NK-92 (cell line): ENCODE data around the gene TUT1.
"Not testable (repeated sequence)": the region's sequence is repeated elsewhere in the genome, so short reads cannot be mapped to it uniquely, and the experiment has no call there.

Experiments used
- DNase-seq: peaks from one replicate; lab custom pipeline; 2025; ENCODE audit not compliant: unreplicated experiment; lab: John Stamatoyannopoulos, UW

The TUT1 gene

GRCh38 chr11:62591448-62592145, at the start of gene TUT1:
Gene TUT1 (minus strand): TSS chr11:62591523. CDS start chr11:62591485, 38 bp downstream.
- peak; percentile 93 for DNase-seq

GRCh38 chr11:62632492-62632891, 41.2 kb upstream of the TUT1 start:
- DNase-seq = no peak

GRCh38 chr11:62627713-62628112, 36.4 kb upstream of the TUT1 start:
- no peak for DNase-seq

- DNase-seq = no peak
Measured at GRCh38 chr11:62622476-62623089, 31.3 kb upstream of the TUT1 start.

GRCh38 chr11:62621567-62622470, 30.5 kb upstream of the TUT1 start, which contains the start of gene B3GAT3:
Gene B3GAT3 (minus strand): TSS chr11:62621986. CDS start chr11:62621947, 39 bp downstream.
- DNase-seq = peak; percentile 71

GRCh38 chr11:62621027-62621566, 29.8 kb upstream of the TUT1 start:
- DNase-seq = no peak

- DNase-seq = not testable (repeated sequence)
Measured at GRCh38 chr11:62616957-62617356, 25.6 kb upstream of the TUT1 start.

GRCh38 chr11:62615521-62615920, 24.2 kb upstream of the TUT1 start:
- DNase-seq = no peak

- DNase-seq = no peak
Measured at GRCh38 chr11:62614275-62614674, 23.0 kb upstream of the TUT1 start.

GRCh38 chr11:62613291-62613778, 22.0 kb upstream of the TUT1 start:
- no peak for DNase-seq

- peak; percentile 29 for DNase-seq
Measured at GRCh38 chr11:62612366-62613290, 21.3 kb upstream of the TUT1 start, which contains the start of the genes EML3 and ROM1. Gene EML3 (minus strand): TSS chr11:62612775. CDS start chr11:62612457, 318 bp downstream. Gene ROM1 (plus strand): TSS chr11:62613257. CDS start chr11:62613282, 25 bp downstream.

GRCh38 chr11:62611705-62612365, 20.5 kb upstream of the TUT1 start:
- no peak for DNase-seq

GRCh38 chr11:62610814-62611704, 19.7 kb upstream of the TUT1 start:
- DNase-seq = no peak

GRCh38 chr11:62610403-62610802, 19.1 kb upstream of the TUT1 start:
- DNase-seq = no peak

GRCh38 chr11:62608776-62609175, 17.5 kb upstream of the TUT1 start:
- DNase-seq = no peak

GRCh38 chr11:62607714-62608113, 16.4 kb upstream of the TUT1 start:
- no peak for DNase-seq

GRCh38 chr11:62605902-62606301, 14.6 kb upstream of the TUT1 start:
- DNase-seq = no peak

GRCh38 chr11:62605467-62605866, 14.1 kb upstream of the TUT1 start:
- DNase-seq = no peak
